Activated CD4-positive, alpha-beta T cell treated with anti-CD3 and anti-CD28 coated beads for 48 hours (primary cell): ENCODE measurements around the gene TENM4.
"Not testable (repeated sequence)": the region's sequence is repeated elsewhere in the genome, so short reads cannot be mapped to it uniquely, and the experiment has no call there.

Experiments
- DNase-seq: peaks from one replicate; pipeline ENCODE4 v3.0.0-alpha.2; 2020

The TENM4 gene

DNA sequence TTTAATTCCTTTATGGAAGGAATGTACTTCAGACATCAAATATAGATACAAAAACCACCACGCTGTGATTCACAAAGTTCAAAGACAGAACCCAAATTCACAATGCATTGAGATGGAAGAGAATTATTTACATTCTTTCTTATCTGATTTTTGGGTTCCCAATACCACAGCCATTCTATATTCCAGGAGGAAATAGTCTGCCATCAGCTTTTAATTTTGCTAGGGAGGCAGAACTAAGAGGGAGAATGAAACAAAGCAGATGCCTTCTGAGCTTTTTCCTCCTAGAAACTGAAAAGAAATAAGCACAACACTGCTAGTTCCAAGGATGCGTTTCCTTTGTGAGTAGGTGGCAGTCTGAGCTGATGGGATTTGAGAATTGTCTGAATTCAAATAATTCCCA is 583.1 kb downstream of the TENM4 start:
- DNase-seq: no peak

DNA sequence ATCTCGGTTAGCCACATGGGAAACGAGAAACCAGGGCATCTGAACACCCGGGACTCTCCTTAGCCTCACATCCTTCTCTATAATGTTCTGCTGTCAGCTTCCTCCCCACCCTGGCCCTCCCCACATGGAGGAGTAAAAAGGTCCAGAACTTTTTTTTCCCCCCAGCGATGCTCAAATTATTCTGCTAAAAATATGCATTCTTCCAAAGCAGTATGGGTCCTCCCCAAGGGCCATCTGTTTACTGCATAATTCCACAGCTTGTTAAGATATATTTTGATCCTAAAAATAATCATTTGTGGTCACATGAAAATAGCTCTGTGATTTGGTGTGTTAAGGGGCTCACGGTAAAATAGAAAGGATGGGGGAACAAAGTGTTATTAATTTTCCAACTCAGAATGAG is 584.6 kb downstream of the TENM4 start:
- DNase-seq: no peak

DNA sequence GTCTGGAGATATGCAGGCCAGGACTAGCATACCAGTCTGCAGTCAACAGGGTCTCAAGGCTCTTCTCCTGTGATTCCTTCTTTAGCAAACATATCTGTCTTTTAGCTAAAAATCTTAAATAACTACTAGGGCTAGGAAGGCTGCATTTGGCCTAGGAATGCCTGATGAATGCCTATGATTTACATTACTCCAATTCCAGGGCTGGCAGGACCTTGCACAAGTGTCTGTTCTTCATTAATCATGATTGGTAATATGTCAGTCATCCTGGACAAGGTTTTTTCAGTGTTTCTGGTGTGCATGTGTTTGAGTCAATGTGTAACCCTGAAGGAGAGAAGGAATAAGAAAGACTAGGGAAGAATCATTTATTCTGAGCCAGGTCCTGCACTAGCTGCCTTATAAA is 585.7 kb downstream of the TENM4 start:
- no peak for DNase-seq

DNA sequence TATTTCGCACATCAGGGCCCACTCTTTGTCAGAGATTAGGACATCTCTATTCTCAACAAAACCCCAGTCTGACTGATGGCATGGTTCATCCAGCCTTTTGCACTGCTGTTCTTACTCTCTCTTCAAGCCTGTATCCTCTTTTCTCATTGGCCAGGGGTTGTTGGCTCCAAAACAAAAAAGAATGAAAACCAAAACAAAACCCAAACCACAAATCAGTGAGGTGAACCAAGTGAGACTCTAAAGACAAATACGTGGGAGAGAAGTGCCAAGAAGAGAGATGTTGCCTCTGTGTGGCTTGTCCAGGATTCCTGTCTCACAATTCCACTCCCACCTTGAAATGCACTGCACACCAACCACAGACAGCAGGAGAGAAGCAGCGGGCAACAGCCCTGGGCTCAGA is 587.3 kb downstream of the TENM4 start:
- no peak for DNase-seq

DNA sequence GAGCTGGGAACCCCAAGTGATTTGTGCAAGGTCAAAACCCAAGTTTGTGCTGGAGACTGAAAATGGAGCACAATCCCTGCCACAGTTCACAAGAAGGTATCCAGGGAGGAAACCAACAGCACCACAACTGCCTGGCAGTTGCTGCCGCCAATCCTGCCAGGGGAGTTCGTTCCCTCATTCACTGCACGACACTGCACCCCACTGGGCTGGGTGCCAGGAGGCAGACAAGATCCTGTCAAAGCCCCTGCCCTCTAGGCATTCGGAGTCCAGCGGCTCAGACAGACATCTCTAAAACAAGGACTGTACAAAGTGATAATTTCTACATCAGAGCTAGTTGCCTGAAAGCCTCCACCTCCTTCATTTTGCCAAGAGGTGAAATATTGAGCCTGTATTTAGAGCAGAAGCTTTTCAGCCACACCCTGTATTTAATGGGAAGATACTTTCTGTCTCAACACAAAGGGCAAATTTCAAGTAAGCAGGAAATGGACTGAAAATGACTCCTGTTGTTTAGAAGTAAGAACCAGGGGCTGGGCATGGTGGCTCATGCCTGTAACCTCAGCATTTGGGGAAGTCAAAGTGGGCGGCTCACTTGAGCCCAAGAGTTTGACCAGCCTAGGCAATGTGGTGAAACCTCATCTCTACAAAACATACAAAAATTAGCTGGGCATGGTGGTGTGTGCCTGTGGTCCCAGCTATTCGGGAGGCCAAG is 588.8 kb downstream of the TENM4 start:
- no peak for DNase-seq

DNA sequence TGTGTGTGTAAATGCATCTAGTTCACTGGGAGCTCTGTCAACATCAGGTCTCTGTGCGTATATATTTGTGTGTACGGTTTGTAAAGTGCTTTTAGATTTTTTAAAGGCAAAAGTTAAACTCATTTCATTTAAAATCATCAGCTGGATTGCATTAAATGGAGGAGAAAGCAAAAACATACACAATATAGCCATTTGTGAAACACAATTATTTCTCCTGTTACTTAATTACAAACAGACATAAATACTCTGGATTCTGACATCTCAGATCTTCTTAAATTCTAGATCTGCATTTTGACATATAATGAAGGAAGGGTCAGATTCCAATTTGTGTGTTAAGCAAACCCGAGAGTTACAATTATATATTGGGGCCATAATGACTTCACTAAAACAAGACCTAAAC is 590.8 kb downstream of the TENM4 start:
- no peak for DNase-seq

DNA sequence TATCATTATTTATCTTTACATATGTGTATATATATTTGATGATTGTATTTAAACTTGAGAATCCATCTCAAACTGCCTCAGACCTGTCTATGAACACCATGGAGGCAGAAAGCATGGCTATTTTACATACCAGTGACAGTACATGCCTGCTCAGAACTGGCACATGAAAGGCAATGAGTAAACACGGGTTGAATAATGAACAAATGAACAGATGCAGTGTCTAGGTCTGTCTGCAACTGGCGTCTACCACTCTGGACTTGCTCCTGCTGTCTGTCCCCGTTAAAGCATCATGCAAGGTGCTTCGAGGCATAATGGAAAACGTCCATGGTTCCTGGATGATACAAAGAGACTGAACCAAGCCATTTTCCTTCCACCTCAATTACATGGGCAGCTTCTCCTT is 594.6 kb downstream of the TENM4 start:
- no peak for DNase-seq

DNA sequence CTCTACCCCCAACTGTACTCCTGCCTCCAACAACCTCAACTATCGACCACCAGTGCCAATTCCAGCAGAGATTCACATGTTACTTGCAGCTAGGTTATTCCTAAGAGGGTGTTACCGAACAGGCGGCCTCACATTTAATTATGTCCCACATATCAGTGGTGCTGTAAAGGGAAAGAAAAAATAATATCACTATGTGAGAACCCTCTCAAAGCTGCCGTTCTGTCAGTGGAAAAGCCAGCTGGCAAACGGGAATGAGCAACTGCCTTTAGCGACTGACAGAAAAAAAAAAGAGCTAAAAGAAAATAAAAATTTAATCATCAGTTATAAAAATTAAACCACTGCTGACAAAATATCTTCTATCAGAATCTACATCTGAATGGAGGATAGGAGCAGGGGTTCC is 595.3 kb downstream of the TENM4 start:
- no peak for DNase-seq

DNA sequence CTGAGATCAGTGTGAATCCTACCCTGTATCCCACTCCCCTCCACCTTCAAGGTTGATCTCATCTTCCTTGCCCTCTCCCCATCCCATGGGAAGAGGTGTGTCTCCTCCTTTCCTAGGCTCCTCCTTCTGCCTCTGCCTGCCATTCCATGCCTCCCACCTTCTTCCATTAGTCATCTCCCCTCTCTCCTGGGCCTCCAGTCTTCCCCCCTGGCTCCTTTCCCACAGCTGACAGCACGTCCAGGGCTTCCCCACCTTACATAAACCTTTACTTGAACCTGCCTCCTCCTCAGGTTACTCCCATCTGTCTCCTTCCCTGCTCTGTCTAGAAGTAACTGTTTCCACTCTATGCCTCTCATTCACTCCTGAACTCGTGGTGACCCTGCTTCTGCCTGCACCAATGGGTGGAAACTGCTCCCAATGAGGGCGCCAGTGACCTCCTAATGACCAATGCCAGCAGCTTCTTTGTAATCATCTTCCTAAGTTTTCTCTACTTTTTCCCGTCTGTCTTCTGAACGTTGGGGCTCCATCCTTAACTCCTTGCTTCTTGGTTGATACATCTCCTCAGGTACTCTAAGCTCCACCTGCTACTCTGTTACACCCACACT is 599.3 kb downstream of the TENM4 start:
- no peak for DNase-seq

DNA sequence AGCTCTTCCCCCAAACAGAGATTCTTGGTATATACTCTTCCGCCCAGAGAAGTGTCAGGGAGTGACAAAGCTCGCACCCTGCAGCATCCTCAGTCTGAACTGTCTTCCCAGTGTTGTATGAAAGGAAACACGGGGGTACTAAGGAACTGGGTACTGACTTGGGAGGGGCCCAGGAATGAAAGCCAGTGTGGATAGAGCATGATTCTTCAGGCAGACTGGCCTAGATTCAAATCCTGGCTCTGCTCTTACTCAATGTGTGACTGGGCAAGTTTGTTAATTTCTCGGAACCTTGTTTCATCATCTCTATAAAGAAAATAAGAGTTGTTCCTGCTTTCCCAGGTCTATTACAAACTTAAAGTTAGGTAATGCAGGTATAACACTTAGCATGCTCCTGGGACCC is 600.2 kb downstream of the TENM4 start:
- DNase-seq: no peak

DNA sequence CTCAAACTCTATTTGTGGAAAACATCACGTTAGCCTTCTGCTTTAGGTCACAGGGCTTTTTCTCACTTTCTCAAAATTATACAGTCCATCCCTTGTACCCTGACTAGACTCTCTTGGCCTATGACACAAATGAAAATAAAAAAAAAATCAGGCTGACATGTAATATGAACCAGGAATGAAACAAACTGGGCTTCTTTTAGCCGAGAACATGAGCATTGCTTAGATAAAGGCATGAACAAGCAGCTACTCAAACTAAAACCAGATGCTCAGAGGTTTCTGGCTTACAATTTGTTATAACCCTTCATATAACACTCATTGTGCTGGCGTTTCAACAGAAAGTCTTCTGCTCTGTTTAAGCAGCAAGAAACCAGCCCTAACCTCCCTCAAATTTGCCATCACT is 600.6 kb downstream of the TENM4 start:
- no peak for DNase-seq

DNA sequence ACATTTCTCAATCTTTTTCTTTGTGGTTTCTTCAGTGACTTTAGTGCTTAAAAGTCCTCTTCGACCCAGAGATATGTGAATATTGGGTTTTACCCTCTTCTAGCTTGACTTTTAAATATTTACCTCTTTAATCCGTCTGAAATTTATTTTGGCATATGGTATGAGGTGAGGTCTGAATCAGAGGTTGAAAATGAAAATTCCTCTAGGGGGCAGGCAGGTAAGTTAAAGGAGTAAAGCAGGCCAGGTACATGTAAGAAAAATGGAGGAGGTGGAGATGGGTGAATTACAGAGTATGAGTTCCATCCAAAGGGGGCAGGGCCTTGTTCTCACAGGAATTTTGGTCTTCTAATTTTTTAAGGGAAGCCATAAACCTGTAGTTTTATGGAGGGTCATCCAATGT is 602.4 kb downstream of the TENM4 start:
- no peak for DNase-seq

DNA sequence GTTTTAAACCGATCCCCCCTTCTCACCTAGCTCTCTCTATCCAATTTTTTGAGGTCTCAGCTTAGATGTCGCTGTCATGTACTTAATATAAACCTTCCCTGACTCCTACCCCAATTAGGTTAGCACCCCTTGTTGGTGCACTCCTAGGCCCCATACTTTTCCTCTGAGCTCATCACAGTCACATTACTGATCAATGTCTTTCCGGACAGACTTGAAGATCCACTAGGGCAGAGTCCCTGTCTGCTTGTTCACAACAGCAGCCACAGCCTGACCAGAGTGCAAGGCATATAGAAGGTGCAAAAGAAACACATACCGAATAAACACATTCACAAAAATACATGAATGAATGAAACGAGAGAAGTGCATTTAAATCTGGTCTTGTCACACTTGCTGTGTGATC is 605.2 kb downstream of the TENM4 start:
- no peak for DNase-seq

DNA sequence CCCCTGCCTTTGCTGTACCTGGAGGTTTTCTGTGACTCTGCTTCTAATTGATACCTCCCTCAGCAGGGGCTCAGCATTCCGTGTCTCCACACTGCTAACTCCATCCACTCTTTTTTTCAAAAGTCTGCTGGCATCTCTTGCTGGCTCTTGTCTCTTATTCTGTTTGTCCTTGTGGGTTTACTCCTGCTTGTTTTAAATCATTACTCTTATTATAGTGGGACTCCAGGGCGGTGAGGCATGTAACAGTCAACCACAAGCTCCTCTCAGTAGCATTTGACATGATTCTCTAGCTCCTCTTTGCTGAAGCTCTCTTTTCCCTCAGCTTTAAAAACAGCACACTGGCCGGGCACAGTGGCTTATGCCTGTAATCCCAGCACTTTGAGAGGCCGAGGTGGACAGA is 605.9 kb downstream of the TENM4 start:
- DNase-seq: no peak

DNA sequence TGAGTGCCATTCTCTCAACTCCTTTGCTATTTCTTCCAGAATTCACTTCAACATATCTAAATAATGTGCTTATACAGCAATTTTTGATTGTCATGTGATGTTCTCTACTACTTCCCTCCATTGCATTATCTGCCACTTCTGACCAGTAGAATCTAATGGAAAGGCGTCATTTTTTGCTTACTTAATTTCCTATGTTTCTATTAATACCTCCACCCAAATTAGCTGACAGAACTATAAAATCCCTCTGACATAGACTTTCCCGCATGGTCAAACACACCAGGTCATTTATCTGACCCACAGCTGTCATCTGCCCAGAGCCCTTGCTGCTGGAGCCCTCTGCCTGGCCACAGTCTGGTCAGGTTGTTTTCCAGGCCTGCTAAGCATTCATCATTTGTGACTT is 607.6 kb downstream of the TENM4 start:
- no peak for DNase-seq

DNA sequence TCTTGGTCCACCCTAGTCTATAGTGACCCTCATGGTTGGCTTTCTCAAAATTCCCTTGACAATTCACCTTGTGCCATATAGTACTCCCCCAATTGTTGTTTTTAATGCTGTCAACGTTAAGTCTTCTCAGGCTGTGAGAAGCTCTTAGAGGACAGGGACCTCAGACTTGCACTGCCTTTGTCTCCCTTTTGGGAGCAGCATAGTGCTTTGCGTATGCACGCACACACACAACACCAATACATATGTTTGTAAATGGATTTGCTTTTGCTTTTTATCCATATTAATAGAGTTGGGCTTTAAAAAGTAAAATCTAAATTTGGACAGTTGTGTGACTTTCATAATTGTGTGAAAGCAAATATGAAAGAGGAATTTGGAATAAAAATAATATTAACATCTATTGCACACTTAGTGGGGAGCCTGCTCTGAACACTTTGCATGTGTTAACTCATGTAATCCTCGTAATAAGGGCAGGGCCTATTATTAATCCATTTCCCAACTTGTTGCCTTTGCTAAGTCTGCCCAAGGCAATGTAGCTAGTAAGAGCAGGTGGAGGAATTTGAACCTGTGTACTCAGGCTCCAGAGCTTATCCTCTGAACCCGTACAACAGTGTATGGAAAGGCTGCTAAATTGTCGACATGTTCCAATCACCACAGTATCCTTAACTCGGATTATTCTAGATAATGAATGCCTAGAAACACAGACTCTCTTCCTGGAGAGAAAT is 608.4 kb downstream of the TENM4 start:
- no peak for DNase-seq

DNA sequence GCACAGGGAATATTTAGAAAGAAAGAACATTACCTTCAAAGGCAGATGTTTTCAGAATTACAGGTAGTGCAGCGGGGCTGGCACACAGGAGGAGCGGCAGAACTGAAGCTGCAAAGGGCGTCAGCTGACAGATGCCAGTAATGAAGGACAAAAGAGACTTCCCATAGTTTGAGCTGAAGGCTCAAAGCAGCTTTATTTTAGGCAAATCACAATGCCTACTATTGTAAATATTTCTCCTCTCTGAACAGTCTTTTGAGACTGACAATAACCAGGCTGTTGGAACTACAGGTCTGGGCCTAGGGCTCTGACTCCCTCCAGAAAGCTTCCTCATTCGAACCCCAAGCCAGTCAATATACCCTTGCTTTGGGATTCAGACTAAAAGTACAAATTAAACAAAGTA is 609.3 kb downstream of the TENM4 start:
- DNase-seq: no peak

DNA sequence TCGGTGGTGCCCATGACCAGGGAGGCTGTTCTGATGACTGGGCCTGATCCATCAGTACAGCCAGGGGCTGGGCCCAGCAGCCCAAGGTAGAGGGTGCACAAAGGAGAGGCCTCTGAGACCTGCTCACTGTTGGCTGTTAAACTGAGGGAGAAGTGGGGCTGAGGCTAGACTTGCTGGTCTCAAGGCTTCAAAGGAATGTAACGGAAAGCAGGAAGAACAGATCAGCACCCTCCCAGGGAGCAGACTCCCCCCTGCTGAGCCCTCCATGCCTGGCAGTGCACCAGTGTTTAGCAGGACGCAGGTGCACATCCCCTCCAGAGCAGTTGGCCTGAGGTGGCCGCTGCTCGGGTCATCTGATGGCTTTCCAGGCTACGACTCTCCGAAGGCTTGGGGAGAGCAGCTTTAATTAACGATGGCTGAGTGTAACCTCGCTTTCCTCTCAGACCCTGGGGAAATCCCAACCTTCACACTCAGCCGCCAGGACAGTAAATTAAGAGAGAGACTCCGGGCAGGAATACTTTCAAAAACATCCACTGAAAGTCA is 610.5 kb downstream of the TENM4 start:
- DNase-seq: no peak

DNA sequence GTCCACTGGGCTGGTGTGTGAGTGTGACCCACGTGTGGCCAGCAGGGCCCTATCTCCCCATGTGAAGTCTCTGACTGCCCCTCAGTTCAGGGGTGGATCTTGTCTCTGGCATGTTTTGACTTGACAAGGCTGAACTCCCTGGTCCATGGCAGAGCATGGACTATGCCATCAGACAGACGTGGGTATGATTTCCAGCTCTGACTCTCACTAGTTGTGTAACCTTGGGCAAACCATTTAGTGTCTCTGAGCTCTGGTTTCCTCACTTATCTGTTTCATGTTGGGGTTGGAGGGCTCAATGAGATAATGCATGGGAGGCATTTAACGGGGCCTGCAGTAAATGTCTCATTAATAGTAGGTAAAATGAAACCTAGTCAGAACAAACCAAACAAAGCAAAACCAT is 611.7 kb downstream of the TENM4 start:
- DNase-seq: no peak

DNA sequence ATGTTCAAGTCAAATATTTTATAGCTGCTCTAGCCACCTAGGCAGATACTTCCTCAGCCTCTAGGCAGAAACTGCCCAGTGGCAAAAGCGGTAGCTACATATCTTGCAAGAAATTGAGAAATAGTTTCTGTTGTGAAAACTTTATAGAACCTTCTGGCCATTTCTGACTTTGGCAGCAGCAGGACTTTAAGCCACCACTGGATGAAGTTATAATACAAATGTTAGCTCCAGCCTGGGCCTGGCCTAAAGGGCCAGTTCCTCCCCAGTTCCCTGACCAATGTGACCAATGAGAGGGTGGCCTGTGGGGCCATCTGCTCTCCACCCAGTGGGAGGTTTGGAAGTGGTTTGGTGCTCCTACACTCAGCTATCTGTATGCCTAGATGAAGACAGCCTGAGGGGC is 612.2 kb downstream of the TENM4 start:
- no peak for DNase-seq

DNA sequence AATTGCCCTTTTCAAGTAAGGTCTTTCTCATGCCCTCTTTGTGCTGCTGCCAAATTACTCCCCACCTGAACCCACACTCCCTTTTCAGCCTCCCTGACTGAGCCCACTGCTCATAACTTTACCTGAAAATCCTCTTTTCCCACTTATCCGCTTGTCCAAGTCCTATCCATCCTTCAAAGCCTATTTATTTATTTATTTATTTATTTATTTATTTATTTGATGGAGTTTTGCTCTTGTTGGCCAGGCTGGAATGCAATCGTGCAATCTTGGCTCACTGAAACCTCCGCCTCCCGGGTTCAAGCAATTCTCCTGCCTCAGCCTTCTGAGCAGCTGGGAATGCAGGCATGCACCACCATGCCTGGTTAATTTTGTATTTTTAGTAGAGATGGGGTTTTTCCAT is 613.5 kb downstream of the TENM4 start:
- DNase-seq: not testable (repeated sequence)

DNA sequence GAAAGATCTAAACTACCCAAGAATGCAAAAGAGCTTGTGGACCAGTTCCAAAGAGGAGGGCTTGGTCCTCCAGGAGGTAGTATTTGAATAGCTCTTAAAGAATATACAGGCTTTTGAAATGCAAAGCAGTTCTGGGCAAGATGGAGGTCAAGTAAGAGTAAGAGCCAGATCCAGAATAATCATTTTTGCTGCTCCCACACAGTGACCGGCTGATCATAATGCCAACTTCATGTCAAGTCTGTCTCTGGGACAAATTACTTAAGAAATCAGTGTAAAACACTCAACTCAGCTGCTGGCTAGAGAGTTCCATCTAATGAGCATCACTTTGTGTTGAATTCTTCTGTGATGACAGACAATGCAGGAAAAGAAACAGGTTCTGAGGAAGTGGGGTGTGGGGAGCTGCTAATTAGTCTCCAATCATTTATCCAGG is 615.2 kb downstream of the TENM4 start:
- DNase-seq: no peak

DNA sequence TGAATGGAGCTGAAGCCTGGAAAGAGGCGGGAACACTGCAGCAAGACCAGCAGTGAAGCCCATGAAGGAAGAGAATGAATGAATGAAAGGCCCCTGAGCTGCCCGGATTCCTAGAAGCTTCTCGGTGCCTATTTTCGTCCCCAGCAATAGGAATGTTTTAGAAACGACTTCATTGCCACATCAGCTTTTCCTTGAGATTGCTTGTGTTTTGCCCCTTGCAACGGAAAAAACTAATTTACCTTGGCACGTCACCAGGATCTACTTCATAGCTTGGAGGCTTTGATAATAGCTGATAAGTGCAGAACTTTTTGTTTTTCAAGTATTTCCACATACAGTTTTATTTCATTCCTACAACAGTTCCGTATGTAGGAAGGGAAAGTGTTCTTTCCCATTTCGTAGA is 617.2 kb downstream of the TENM4 start:
- no peak for DNase-seq

DNA sequence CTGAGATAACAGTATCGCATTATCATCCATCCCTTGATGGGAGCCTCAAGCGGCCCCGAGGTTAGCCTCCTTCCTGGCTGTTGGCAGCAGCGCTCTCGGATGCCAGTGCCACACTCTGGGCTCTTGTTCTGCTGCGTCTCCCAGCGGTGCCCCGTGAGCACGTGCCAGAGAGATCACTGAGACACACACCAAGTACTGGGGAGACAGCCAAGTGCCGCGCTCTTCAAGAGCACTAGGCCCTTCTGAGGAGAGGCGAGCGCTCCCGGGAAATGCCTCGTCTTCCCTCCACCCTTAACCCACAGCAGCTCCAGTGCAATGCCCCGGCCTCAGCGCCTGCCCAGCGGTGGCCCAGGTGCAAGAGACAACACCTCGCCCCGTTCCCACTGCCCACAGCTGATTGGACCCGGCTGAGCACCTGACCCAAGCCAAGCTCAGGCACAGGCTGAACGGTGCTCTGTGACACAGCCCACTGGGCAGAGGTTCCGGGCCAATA is 617.9 kb downstream of the TENM4 start:
- no peak for DNase-seq
